Stimulated activated CD8-positive, alpha-beta memory T cell treated with anti-CD3 and anti-CD28 coated beads, Interleukin-4, amount 100 ng/mL, for 48 hours (primary cell): Measurements from ENCODE around the gene ABTB2.

Source experiments
- DNase-seq: peaks from one replicate; pipeline ENCODE4 v3.0.0-alpha.2; 2020

ABTB2 gene

DNA sequence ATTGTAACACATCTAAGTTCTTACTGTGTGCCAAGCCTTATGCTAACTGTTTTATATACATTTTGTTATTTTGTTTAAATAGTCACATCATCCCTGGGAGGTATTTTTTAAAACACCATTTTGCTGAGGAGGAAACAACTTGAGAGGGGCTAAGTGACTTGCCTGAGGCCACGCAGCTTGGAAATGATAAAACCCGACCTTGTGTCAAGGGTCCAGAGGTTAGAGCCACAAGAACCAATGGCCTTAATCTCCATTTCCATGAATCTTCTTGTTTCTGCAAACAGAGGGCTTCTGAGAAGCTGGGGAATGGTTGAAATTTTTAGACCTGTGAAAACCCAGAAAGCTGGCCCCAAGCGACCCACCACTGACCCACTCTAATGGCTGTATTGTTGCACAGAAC is 16.7 kb downstream of the ABTB2 start:
- no peak for DNase-seq

DNA sequence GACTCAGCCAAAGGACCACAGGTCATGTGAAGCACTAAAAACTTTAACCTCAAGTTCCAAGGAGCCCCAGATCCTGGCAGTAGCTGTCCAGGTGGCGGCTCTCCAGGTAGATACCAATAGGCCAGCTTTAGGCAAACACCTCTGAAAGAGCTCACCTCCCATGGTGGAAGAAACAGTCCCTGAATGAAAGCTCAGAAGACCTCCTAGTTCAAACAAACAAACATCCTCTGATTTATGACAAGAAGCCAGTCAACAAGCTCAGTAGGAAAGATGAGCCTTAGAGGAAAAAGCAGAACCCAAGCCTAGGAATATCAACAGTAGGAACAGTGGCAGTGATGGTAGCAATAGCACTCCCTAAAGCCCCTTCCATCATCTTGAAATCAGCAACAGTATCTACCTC is 17.2 kb downstream of the ABTB2 start:
- DNase-seq: no peak

DNA sequence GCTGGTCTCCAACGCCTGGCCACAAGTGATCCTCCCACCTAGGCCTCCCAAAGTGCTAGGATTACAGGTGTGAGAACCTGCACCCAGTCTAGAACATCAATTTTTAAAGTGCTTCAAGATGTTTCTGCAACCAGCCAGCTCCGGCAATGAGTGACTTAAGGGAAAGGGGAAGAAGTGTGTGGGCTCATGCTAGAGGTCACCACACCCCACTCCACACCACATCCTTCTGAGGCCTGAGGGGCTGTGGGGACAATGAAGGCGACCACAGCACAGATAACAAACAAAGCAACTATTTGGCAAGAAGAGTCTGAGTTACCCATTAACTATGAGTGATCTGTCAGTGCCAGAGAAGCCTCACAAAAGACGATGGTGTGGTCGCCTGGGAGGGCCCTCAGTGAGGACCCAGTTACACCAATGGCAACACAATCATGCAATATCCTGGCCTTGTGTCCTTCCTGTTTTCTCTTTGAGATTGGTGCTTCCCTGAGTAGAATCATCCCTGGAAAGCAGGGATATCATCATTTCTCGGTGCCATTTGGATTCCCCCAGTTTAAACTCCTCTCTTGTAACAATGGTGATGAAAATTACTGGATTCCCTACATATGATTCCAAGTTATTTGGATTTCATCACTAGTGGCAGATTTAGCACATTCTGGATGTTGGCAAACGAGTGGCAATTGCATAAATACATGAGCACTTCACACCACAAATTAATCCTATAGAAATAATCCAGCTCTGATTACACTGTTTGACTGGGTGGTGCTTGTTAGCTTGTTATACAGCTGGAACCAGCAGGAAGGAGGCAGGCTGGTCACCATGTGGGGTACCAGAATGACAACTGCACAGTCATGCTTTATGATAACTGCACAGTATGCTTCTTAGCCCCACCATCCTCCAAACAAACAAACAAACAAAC is 18.4 kb downstream of the ABTB2 start:
- DNase-seq: no peak

DNA sequence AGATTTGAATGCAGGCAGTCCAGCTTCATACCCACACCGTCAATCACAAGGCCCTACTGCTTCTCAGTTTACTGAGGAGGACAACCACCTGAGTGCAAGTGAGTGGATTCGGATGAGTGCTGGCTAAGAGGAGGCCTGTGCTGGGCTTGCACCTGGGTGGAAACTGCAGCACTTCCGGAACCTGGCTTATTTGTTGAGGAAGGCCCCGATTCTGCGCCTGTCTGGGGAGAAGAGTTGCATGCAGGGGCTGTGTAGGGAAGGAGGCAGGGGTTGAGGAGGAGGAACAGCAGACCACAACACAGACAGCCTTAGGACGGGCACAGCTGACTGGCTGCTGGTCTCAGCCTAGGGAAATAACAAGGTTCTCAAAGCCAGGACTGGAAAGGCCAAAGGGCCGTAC is 20.8 kb downstream of the ABTB2 start:
- no peak for DNase-seq

DNA sequence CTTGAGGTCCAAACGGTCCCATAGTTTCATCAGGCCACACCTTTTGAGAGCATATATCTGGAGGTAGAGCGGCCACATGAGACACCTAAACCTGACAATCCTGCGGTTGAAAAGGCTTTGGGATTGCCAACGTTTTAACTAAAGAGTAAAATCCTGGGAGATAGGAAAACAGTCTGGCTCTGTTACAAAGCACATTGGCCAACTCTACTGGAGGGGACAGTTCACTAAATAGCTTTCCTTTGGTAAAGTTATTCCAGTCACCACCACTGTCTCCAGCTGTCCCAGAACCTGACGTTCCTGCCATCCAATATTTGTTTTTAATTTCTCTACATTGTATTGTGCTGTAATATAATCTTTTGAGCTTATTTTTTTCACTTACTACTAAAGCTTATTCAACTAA is 22.0 kb downstream of the ABTB2 start:
- DNase-seq: no peak

DNA sequence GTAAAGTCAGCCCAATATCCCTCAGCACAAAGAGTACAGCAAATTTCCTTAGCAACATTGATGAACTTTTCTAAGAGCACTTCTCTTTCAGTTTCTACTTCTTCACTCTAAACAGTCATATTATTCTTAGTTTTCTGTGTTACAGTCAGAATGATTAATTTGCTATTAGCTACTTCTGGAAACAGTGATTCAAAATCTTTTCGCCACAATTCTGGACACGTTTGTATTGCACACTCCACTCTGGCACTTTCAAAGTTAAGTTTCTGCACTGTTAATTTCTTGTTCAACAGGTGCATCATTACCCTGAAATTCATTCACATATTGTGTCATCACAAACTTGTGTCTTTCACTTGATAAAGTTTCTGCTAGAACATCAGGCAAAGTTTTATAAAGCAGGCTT is 22.5 kb downstream of the ABTB2 start:
- no peak for DNase-seq

DNA sequence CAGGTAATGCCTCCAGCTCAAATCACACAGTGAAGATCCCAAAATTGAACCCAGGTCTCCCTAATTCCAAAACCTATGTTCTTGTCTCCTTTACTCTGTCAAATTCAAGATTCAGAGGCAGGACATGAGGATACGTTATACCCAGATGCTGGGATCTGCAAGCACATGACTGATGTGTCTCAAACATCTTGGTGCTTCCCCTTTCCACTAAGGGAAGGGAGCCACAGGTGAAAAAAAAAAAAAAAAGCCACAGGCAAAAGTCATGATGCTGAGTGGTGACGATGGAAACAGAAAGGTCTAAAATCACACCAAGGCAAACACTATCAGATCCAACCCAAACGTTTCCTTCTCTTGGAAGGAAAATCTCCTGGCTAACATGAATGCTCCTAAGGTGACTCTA is 24.0 kb downstream of the ABTB2 start:
- DNase-seq: no peak

DNA sequence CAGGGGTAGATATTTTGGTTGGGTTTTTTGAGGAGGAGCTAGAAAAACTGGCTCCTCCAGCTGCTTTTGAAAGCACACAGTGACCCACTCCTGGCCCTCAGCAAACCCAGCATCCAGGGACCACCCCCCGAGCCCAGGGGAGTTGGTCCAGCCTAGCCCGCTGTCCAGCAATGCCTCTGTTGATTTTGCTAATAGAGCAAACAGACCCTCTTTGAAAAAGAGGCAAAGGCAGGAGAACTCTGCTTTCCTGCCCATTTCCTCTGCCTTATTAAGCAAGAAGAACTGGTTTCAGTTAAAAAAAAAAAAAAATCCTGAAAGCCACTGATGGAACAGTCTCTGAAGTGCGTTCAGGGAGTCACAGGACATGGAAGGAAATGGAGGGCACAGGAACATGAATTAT is 25.3 kb downstream of the ABTB2 start:
- DNase-seq: no peak

DNA sequence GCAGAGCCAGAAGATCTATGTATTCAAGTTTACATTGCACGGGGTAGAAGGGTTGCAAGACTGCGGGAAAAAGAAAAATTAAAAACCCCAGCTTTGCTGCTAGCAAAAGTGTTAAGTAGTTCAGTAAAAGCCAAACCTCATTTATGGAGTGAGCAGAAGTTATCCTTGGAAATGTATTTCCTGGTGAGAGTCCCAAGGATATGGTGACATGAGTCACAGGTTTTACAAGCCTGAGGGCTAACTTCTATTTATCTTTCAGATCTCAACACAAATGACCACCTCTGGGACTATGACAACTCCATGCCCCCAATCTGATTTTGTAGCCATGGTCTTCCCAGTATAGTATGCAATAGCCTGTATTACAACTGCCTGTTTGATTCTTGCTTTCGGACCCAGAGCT is 26.1 kb downstream of the ABTB2 start:
- no peak for DNase-seq

DNA sequence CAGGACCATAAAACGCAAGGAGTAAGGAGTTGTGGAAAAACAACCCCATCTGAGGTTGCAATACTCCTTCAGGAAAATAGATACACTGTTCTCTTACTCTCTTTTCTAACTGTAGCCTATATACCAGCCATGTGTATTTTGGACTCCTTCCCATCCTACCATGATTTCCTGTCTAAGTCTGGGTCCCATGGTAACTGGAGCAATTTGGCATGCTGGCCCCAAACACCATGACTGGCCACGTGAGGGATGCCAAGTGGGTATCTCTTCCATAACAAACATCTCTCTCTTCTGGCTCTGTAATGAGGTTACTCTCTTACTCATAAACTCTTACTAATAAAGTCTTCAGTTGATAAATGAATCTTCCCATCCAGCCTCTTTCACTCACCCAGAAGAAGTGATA is 26.5 kb downstream of the ABTB2 start:
- DNase-seq: no peak

DNA sequence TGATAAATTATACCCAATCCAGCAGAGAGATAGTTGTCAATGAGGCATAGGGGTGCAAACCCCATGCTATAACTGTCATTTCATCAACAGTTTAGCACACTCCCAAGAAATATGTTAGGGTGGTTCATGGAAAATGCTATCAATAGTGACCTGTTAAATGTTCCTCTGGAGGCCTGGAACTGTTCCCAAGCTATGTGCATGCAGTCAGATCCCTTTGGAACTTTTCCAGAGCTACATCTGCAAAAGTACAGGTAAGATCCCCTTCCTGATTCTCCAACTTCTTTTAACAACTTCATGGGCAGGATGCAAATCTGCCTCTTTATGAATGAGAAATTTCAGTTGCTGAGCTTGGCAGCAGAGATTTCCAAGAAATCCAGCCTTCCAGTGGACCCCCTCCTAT is 27.2 kb downstream of the ABTB2 start:
- DNase-seq: no peak

DNA sequence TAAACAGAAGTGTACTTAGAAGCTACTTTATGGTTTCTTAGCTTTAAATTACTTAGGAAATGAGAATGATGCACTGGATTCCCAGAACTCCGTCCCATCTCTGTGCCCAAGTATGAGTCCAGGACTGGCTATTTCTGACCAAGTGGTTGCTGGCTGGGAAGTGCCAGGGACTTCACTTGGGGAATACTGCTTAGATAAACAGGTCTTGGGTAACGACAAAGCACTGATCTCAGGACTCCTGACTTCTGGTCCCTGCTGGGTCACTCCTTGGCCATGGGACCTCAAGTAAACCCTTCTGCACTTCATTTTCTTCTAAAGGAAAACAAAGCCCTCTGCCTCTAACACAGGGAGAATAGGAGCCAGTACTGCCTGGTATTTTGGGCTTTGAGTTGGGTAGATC is 27.9 kb downstream of the ABTB2 start:
- DNase-seq: no peak

DNA sequence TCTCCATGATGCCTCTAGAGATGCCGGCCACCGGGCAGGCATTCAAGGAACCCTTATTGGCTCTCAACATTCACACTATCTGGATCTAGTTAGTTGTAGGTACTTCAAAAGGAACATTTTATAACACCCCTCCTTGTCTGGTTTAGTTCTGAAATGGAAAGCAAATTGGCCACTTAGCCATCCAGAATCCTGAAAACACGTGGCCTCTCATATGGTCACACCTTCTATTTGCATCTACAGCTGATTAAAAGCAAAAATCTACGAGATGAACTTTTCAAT is 29.2 kb downstream of the ABTB2 start:
- no peak for DNase-seq

DNA sequence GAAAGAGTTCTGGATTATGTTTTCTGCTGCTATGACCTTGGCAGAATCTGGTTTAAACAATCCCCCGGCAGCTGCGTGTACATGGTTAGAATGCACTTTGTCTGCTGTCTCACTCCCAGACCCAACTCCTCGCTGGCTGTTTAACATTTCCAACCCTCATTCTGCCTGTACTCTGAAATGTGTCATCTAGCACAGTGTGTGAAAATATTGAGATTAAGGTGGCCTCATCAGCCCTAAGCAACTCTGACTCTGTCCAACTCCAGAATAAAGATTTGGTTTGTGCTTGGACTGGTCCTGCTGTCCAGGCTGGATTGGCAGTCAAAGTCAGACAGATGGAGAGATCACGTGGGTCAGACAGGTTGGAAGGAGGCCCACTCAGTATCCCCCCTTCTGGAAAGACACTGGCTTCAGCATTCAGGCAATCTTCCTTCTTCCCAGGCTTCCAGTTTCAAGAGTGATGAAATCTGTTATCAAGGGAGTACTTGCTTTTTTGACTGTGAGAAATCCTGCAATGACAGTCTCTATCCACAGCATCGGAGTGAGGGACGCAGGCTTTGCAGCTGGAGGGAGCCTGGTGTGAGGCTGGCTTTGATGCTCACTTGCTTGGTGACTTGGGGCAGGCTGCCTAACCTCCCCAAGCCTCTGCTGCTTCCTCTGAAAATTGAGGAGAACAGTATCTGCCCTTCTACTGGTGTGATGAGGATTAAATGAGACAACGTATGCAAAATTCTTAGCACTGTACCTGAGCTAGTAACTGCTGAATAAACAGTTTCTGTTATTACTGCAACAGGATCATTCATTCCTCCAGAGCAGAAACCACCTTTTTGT is 29.8 kb downstream of the ABTB2 start:
- no peak for DNase-seq

DNA sequence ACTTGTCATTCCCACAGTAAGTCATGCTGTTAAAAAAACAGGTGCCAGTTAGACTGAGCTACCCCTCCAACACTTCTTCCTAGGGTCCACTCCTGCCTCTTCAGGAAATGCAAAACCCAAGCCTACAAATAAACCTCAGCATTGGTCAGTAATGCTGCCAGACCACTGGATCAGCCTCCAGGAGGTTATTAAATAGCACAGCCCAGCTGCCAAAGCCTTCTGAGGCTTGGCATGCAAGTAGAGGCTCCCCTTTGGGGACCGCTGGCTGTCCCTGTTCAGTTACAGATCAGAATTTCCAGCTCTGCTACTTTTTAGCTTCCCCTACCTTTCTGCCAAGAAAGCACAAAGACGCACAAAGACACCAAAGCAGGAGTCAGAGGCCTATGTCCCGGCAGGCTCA is 33.3 kb downstream of the ABTB2 start:
- DNase-seq: no peak

DNA sequence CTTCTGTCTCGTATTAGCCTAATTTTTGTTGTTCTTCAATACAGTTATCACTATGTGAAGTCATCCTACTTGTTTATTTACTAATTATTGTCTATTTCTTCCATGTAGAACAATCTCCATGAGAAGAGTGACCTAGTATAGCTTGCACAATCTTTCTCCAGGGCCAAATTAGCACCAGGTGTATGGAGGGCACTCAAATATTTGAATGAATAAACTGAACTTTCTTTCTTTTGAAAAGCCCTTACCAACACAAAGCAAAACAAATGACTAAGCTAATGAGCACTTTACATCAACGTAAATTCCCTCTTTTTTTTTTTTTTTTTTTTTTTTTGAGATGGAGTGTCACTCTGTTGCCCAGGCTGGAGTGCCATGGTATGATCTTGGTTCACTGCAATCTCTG is 34.2 kb downstream of the ABTB2 start:
- no peak for DNase-seq

DNA sequence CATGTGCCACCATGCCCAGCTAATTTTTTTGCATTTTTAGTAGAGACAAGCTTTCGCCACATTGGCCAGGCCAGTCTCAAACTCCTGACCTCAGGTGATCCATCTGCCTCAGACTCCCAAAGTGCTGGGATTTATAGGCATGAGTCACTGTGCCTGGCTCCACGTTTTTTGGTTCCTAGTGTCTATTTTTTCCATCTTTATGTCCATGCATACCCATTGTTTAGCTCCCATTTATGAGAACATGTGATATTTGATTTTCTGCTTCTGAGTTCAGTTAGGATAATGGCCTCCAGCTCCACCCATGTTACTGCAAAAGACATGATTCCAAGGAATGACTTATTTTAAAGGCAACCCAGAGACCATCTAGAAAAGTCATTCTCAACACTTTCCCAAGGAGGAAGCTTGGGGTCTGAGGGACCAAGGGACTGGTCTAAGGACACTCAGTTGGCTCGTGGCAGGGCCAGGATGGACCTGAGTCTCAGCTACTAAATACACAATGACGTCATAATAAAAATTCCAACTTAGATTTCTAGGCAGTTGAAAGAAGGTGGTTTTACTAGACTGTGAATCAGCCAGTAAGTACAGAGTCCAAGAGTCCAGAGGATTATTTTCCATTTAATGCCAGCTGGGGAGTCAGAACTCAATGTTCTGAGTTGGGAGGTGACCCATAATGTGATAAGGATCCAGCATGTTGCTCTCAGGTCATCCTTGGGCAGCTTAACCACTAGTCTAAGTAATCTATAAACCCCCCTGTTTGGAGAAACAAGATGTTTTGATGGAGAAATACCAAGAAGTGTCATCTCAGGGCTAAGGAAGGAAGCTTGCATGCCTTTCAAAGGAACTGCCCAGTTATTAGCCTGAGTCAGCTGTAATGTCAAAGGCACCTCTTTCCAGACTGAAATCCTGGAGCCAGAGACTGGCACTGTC is 39.4 kb downstream of the ABTB2 start:
- no peak for DNase-seq

DNA sequence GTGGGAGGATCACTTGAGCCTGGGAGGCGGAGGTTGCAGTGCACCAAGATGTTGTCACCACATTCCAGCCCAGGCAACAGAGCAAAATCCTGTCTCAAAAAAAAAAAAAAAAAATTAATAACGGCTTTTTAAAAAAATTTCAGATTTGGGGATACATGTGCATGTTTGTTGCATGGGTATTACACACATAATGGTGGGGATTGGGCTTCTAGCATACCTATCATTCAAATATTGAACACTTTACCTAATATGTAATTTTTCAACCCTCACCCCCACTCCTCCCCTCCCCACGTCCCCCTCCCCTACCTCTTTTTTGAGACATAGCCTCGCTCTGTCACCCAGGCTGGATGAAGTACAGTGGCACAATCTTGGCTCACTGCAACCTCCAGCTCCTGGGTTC is 40.1 kb downstream of the ABTB2 start:
- DNase-seq: no peak

DNA sequence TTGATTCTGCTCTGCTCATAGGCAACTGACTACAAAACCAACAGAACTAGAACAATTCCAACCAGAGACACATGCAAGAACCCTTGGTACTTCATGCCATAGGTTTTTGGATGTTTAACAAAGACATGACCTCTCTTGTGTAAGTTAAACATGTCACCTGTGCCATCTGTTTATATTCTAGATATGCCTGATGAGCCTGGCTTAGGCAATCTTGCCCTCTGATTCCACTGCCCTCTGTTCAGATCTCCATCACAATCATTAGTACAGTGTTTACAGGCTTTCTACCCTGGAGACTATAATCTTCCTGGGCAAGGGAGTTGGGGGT is 40.8 kb downstream of the ABTB2 start:
- no peak for DNase-seq

DNA sequence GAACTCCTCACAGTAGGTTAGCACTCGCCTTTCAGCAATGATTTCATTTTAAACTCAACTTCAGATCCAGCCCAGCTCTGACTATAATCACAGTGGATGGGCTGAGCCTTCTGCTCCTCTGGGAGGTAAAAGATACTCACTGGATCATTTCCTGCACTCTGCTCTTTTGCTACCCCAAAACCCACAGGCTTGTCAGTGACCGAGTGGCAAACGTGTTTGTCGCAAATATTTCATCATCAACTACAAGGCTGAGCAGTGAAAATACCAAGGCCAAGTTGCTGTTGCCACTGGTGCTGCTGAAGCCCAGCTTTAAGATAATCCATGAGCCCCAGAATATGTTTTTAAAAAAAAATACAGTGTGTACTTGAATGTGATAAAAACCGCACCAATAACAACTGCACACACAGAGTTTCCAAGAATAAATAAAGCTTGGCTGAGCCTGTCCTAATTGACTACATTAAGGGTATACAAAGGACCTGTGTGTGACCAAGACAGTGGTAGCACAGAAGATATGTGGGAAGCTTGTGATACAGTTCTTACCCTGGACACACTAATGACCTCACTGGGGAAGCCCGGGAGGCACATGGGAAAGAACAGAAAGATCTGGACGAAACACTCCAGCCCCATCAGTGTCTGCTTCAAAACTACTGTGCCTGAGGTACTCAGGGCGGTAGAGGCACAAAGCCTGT is 41.3 kb downstream of the ABTB2 start:
- no peak for DNase-seq

DNA sequence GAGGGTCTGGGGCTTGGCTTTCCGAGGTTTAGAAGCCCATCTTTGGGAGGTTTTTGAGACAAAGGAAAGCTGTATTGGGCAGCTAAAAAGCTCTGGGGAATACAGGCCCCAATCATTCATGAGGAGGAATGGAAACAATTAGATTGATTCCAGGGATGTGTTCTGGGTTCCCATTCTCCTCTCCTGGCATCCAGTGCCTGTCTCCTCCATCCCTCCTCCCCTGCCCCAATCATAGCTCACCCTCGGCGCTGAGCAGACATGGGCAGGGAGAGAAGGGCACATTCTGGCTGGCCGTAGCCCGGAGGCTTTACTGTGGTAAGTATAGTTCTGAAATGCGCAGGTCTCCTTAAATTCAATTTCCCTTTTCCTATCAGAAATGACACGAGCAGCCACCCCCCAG is 42.4 kb downstream of the ABTB2 start:
- no peak for DNase-seq

DNA sequence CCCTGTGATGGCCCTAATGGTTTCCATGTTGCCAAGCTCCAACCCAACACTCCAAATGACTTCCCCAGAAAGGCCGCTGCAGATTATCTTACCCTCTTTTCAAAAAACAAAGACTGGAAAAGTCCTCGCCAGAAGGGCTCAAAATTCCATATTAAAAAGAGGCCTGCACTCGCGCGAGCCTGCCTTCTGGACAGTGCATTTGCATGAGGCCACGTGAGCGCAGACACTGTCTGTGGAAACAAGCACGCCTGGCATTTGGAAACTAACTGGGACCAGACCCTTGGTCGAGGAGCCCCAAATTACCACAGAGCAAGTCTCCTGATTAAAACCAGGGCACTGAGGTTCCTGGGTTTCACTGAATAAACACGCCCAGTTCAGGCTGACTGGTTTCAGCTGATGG is 42.9 kb downstream of the ABTB2 start:
- no peak for DNase-seq

DNA sequence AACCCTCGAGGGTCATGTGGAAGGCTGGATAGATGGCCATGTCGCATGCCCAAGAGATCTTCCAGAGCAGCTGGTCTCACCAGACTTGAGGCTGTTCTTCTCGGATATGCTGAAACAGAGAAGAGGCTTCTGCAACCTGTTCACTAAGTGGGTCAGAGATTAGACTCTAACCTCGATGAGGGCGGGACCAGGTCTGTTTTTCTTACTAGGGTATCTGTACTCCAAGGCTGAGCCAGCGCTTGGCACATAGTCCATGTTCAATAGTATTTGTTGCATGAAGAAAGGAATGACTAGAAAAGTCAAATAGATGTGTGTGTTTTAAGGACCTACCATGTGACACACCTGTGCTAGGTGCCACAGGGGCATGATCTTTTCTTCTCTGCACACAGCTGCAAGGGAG is 43.6 kb downstream of the ABTB2 start:
- DNase-seq: no peak
